ENCODE results near the gene UAP1.
"Not testable (repeated sequence)": the region's sequence is repeated elsewhere in the genome, so short reads cannot be mapped to it uniquely, and the experiment has no call there.

Gene UAP1

DNA sequence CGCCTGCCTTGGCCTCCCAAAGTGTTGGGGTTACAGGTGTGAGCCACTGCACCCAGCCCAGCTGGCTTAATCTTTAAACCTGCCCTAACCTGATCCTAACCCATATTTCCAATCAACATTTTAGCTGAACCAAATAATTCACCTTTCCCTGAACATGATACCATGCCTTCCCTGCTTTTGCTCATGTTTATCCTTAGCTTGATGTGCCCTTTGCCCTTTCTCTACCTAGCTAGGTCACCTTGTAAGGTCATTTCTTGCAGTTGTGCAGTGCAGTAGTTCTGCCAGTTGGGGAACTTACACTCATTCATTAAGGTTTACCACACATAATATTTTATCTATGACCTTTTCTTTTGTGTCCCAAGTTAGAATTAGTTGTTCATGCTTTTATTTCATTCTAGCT, 5.3 kb downstream of the UAP1 start:
- no peak for DNase-seq

DNA sequence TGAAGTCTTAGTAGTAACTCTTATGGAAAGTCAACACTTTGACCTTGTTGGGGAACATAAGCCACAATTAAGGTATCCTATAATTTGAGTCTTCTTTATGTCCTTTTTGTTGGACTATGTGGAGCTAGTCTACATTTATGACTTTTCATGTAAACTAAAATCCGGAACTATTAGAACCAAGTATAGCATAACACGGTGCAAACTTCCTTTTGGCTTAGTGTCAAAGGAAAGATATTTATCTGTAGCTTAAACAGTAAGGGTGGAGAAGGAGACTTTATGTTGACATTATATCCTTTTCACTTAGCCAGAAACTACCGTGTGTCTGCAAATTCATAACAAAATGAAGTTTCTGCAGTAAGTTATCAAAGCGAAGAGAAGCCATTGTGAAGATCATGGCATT, 7.3 kb downstream of the UAP1 start:
- no peak for DNase-seq

DNA sequence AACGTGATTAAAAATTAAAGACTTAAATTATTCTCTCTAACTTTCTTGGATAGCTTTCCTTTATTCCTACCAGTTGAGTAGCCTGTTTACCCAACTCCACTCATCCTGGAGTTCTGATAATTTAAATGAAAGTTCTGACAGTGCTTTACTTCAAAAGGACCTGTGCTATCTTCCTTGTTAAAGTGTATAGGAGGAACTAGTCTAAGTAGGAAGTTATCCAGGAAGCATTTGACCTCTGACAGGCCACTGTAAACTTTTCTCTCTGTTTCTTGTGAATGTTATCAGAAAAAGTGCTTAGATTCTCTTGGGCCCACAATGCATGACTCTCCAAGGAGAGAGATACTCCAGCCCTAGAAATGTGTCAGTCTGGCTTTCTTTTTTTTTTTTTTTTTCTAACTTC, 9.2 kb downstream of the UAP1 start:
- no peak for DNase-seq

DNA sequence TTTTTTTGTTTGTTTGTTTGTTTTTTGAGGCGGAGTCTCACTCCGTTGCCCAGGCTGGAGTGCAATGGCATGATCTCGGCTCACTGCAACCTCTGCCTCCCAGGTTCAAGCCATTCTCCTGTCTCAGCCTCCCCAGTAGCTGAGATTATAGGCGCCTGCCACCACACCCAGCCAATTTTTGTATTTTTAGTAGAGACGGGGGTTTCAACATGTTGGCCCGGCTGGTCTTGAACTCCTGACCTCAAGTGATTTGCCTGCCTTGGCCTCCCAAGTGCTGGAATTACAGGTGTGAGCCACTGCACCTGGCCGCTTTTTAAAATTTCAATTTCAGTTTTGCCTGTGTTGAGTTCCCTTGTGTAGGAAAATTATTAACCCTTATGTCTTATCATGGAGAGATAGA, 9.6 kb downstream of the UAP1 start:
- DNase-seq: not testable (repeated sequence)

DNA sequence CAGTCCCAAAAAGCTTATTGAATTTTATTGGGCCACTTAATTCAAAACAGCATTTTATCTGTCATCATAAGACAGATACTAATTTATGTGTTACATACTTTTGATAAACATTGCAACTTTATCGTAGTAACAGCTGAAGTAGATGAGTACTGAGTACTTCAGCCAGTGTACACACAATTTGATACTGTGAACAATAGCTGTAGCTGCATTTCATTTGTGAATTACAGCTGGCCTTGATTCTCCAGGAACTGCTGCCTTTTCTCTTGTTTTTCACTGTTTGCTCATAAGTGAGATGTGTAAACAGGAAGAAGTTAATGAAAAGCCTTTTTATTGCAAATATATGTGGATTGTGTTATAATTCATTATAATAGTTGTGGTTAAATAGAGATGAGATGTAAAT, 10.2 kb downstream of the UAP1 start:
- no peak for DNase-seq

DNA sequence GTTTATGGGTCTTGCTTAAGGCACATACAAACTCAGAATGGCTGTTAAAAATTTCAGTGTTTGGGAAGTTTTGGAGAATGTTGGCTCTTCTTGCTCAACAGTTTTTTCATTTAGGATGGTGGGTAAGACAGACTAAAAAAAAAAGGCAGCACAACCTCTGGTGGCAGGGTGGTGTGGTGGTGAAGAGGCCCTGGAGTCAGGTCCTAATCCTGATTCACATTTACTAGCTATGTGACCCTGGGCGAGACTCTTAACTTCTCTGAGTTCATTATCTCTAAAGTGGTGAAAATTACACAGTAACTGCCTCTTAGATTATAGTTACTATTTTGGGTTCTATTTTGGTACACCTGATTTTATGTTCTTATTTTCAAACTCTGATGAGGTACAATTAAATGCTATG, 11.6 kb downstream of the UAP1 start:
- no peak for DNase-seq

DNA sequence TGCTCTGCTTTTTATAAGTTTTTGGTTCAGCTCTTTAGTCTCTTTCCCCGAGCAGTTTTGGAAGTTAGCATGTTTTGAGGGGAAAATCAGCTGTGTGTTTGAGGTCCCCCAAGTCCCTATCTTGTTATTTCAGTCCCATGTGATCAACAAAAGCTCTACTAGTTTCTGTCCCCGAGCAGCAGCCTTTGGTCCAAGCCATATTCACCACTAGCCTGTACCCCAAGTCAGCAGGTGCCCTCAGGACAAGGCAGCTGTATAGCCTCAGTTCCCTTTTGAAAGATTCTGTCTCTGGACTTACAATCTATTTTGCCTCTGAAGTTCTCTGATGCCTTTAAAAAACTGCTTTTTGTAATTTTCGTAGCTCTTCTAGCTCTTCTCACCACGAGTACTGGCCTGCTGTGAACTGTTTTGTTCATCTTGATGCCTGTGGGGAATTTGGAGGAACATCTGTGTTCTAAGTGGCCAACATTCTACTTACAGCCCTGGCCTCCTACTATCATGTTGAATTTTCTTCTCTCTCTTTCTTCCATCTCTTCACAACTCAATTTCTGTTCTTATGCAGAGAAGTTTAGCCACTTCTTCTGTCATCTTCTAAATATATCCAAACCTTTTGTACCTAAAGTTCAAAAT, 16.7 kb downstream of the UAP1 start:
- DNase-seq: no peak

DNA sequence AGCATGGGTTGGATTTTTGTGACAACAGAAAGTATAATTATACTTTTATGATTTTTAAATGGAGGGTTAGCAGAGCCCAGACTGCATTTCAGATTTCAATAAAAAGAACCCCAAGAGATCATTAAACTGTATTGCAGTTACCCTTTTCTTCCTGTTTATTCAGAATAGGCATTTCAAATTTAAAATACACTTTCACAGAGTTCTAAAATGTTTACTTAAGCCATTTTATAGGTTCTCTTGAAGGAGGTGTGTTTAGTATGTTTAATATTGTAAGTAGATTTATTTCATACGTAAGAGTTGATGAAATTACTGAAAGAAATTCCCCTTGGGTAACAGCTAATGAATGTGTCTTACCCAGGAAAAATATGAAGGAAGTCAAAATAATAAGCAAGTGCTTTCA, 17.4 kb downstream of the UAP1 start:
- DNase-seq: no peak

DNA sequence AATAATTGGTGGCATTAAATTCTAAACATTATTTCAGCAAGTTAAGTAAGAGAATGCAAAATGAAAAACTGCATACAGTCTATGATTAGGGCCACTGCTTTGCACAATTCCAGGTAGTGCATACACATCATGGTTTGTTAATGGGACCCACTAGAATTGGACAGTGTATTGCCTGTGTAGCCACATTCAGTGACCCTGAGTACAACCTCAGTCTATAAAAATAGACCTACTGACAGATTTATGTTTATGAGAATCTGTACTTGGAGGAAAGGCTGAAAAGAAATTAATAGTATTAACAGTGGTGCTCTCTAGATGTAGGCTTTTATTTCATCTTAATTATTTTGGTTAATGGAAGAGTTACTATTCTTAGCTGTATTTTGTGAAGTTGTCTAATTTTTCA, 18.8 kb downstream of the UAP1 start:
- DNase-seq: no peak

DNA sequence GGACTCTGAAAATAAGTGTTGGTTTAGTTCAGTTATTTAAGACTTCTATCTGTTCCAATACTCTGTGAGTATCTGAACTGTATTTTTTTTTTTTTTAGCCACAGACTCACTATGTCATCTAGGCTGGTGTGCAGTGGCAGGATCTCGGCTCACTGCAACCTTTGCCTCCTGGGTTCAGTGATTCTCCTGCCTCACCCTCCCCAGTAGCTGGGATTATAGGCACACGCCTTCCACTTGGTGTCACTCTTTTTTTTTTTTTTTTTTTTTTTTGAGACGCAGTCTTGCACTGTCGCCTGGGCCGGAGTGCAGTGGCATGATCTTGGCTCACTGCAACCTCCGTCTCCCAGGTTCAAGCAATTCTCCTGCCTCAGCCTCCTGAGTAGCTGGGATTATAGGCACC, 21.4 kb downstream of the UAP1 start:
- not testable (repeated sequence) for DNase-seq

DNA sequence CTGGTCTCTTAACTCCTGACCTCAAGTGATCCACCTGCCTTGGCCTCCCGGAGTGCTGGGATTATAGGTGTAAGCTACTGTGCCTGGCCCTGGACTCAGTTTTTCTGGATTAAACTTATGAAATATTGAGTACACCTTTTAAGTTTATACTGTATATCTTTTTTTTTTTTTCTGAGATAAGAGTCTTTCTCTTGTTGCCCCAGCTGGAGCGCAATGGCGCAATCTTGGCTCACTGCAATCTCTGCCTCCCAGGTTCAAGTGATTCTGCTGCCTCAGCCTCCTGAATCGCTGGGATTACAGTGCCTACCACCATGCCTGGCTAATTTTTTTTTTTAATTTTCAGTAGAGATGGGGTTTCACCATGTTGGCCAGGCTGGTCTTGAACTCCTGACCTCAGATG, 23.6 kb downstream of the UAP1 start:
- not testable (repeated sequence) for DNase-seq

DNA sequence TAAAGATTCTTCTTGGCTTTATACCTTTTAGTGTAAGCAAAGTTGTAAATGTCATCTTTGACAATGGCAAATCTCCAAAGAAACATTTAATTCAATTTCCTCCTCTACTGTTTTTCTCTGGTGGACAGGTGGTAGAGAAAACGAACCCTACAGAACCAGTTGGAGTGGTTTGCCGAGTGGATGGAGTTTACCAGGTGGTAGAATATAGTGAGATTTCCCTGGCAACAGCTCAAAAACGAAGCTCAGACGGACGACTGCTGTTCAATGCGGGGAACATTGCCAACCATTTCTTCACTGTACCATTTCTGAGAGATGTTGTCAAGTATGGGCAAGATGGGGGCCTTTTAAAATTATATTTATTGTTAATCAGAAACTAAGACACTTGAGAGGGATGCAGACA, 25.8 kb downstream of the UAP1 start:
- DNase-seq: no peak

DNA sequence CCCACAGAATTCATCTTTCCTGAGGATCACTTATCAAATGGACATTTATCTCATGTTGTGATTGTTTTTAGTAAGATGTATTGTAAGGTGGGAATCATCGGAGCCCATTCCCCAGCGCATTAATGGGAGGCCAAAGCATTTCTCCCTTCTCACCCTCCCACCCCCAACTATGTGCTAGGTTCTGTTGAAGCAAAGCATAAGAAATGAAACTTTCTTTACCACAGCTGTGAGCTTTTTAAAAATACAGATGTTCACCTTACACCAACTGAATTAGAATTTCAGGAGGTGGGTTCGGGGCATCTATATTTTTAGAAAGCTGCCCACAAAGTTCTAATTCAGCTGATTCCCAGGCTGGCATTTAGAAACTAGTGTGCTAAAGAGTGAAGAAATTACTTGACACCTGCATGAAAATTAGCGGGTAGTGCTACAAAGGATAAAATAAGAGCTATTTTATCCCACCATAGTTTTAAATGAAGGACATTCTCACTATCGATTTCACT, 26.3 kb downstream of the UAP1 start:
- DNase-seq: no peak

DNA sequence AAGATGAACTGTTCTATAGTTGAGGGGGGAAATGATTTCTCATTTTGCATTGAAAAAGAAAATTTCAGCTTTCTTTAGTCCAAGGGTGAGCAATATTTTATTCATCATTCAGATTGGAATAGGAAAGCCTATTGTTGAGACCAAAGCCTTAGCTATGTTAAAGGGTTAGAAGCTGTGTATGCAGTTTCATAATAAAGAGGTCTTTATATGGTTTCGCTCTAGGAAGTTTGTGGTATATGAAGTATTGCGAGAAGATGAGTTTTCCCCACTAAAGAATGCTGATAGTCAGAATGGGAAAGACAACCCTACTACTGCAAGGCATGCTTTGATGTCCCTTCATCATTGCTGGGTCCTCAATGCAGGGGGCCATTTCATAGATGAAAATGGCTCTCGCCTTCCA, 28.6 kb downstream of the UAP1 start:
- no peak for DNase-seq

DNA sequence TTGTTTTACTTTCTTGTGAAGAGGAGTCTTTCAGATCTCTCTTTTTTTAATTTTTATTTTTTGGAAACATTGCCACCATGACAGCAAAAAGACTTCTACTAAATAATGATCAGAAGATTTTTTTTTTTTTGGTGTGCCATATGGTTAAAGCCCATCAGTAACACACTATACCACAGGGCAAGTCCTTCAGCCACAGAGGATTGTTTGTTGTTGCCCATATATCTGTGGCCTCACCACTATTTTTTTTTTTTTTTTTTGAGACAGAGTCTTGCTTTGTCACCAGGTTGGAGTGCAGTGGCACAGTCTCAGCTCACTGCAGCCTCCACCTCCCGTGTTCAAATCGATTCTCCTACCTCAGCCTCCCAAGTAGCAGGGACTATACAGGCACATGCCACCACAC, 29.2 kb downstream of the UAP1 start:
- DNase-seq: no peak

DNA sequence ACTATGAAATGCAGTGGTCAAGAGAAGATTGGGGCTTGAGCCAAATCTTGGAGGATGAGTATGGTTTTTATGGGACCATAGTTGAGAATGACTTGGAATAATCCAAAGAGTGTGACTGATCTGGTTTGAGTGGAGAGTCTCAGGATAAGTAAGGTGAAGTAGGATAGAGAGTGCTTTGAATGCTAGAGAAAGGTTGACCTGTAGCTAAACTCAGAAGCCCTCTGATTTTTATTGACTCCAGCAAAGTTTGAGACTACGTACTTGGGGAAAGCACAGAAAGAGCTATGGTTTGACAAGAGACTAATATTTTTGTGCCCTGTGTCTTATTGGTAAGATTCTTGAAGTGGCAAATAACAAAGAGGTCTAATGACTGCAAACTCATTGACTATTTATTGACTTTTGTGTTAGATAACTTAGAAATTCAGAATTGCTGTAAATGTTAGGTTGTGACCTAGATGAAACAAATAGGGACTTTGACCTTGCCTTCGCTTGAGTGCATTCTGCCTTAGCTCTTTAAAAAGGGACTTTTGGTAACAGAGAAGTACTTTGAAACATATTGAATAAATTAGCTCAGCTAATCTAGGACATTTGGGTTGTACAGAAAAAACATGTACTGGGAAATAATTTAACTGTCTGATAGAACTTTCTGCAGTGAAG, 35.1 kb downstream of the UAP1 start:
- no peak for DNase-seq

DNA sequence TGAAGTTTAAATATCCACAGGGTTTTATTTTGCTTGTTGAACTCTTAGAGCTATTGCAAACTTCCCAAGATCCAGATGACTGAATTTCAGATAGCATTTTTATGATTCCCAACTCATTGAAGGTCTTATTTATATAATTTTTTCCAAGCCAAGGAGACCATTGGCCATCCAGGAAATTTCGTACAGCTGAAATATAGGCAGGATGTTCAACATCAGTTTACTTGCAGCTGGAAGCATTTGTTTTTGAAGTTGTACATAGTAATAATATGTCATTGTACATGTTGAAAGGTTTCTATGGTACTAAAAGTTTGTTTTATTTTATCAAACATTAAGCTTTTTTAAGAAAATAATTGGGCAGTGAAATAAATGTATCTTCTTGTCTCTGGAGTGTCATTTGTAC, 37.9 kb downstream of the UAP1 start:
- no peak for DNase-seq

DNA sequence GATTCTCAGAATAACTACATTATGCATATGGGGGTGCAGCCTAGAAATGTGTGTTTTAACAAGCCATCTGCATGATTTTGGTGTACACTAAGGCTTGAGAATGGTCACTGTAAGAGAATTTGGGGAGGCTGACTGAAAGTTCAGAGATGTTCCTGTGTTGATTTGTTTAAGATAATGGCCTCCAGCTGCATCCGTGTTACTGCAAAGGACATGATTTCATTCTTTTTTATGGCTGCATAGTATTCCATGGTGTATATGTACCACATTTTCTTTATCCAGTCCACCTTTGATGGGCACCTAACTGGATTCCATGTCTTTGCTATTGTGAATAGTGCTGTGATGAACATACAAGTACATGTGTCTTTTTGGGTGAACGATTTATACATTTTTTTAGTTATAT, 41.6 kb downstream of the UAP1 start:
- DNase-seq: not testable (repeated sequence)

DNA sequence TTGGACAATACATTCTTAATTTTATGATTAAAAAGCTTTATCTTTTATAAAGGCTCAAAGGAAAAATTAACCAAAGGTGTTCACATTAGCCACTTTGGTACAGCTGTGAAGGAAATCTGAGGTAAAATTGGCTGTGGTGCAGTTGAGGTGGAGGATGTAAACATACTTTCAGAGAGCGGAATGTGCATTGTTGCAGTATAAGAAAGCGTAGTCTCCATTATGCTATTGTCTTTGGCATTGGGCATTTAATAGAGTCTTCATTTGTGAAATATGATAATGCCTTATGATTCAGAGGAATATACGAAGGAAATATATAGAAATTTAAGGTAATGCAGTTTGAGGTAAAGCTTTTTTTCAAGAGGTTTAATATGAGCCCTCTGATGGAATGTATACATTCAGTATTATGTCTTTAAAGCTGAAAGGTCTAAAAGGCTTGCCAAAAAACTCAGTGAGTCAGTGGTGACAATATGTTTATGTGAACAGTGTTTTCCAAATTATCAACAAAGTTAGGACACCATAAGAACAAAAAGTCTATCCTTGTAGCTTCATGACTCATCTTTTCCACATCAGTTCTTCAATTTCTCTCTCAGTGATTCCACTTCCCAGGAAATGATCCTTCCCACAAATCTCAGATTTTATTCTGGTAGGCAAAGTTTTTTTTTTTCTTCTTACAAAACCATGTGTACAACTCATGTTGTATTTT, 43.9 kb downstream of the UAP1 start:
- no peak for DNase-seq

DNA sequence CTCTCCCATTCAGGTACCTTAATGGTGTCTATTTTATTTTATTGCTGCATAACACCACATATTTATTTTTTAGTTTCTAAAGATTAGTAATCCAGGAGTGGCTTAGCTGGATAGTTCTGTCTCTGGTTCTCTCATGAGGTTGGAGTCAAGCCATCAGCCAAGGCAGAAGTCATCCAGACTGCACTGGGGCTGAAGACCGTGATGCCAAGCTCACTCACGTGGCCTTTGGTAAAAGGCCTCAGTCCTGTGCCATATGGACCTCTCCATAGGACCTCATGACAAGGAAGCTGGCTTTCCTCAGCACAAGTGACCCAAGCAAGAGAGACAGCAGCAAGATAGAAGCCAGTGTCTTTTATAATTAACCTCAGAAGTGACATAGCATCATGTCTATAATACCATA, 47.8 kb downstream of the UAP1 start:
- DNase-seq: no peak

DNA sequence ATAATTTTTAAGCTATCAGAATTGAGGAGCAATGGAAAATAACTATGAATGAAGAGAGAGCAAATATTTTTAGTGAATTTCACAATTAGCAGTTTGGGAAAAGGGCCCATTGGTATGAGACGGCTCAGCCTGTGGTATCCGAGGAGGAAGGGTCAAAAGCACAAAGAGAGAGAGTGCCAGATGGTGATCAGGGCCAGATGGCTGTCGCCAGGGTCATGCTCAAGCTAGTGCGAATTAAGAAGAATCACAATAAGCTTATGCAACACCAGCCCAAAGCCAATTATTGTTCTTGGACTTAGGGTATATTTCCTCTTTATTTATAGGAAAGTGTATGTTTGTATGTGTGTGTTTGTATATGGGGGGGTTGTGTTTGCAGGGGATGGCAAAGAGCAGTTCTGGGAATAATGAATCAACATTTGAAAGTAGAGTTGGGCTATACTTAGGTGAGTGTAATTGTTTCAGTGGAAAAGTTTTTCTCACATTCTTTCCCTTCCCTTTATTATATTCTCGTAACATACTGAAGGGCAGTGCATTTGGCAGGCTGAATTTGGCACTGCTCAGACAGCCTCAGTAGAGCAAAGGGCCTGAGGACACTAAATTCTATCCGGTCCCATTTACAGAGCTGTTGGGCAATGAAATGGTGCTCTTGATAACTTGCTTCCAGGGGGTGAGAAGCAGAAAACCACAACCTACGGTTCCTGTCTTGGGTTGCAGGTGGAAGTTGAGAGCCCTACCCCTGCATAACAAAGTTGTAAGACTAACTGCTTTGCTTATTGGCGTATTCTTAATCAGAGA, 51.3 kb downstream of the UAP1 start:
- DNase-seq: no peak

DNA sequence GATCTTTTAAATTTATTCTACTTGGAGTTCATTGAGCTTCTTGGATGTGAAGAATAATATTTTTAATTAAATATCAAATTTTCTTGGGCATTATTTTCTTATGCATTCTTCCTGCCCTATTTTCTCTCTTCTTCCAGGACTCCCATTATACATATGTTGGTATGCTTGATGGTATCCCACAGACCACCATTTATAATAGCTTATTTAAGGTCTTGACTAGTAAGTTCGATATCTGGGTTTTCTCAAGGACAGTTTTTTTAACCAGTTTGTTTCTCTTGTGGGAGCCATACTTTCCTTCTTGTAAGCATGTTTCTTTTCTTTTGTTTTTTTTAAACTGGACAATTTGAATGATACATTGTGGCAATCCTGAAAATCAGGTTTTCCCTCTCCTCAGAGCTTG, 55.3 kb downstream of the UAP1 start:
- no peak for DNase-seq

DNA sequence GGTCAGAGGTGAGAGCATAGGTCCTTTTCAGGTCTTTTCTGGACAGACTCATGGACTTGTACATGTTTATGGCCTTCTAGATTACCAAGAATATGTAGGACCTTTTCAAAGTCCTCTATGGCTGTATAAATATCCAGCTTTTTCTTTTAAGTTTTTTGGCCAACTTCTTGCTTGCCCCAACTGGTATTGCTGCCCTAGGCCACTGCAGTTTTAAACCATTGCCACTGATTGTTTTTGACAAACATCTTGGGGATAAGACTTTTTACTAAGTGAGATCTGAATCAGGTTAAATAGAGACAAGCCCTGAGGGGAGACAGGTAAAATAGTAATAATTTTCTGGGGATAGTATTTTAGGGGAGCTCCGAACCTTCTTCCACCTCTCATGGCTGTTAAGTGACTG, 56.0 kb downstream of the UAP1 start:
- no peak for DNase-seq

DNA sequence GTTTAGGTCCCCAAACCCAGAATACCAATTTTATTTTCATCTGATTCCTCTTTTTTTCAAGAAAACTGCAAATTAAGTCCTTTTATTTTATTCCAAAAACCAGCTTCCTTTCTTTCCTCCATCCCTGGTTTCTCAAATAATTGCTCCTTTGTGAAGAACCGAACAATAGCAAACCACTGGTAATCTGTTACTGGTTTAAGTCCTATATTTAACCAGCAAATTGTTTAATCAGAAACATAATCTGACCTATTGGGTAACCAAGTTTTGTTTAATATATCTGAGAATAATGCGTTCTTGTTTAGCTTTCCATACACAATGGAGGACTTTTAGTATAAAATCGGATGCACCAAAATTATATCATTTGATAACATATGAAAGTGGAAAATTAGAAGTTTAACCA, 57.6 kb downstream of the UAP1 start:
- no peak for DNase-seq
